Globus pallidus (tissue), 1 donor: ENCODE measurements around the gene EIF3A.
"Not testable (repeated sequence)": the region's sequence is repeated elsewhere in the genome, so short reads cannot be mapped to it uniquely, and the experiment has no call there.

Experiments
- DNase-seq: peaks from one replicate; pipeline ENCODE4 v3.0.0-alpha.2; 2015; ENCODE audit warnings: low spot score

EIF3A gene

GRCh38 chr10:119049361-119049760 lies 31.3 kb downstream of the EIF3A start:
- DNase-seq: no peak

DNA sequence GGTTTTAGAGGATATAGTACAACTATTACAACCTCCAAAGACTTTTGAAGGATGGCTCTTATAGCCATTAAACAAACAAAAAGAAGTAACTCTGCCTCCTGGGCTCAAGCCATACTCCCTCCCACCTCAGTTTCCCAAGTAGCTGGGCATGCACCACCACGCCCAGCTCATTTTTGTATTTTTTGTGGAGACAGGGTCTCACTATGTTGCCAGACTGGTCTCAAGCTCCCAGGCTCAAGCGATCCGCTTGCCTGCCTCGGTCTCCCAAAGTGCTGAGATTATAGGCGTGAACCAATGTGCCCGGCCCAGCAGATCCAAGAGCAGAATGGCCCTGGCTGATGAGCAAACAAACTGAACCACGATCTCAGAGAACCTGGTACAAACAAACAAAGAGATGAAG lies 35.1 kb downstream of the EIF3A start:
- DNase-seq: no peak

DNA sequence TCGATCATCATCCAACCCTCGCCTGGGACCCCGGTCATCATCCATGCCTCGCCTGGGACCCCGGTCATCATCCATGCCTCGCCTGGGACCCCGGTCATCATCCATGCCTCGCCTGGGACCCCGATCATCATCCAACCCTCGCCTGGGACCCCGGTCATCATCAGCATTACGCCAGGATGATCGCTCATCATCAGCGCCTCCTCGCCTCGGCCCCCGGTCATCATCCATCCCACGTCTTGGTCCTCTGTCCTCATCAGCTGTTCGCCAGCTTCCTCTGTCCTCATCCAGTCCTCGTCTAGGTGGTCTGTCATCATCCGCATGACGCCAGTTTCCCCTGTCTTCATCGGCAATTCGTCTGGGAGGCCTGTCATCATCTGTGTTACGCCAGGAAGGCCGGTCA lies 38.4 kb downstream of the EIF3A start:
- DNase-seq: no peak

GRCh38 chr10:119041326-119041725 lies 39.3 kb downstream of the EIF3A start:
- no peak for DNase-seq

DNA sequence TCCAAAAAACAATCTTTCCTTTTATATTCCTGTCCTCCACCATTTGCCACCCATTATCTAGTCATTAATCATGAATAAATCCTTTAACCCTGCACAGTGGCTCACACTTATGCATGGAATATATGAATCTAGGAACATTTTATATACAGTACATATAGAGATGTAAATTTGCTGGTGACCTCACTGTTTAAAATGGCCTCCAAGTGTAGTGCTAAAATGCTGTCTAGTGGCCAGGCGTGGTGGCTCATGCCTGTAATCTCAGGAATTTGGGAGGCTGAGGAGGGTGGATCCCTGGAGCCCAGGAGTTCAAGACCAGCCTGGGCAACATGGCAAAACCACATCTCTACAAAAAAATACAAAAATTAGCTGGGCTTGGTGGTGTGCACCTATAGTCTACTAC lies 41.5 kb downstream of the EIF3A start:
- DNase-seq: no peak

DNA sequence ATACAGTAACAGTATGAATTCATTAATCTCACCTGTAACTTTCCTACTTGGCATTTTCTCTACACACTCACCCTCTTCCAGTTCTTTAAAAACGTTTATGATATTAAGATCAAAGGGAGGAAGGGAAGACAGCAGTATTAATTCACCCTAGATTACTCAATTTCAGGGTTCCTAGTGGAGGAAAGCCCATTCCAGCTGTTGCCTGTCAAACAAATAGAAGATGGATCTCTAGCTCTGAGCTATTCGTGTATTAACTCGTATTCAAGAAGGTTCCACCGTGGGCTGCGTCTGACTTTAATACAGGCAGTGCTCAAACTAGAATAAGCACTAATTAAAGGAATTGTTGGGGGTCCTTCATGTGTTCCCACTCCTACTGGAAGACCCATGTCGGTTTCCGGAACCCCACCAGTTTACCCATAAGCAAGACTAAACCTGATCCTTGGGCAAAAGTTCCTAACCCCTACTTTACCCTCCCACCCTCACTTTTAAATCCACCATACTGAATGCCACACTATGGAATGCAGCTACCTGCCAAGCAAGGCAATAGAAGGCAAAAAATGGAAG lies 49.0 kb downstream of the EIF3A start:
- DNase-seq: no peak

- peak; percentile 27 for DNase-seq
These were observed 50.0 kb downstream of the EIF3A start for GRCh38 chr10:119030421-119031250.

GRCh38 chr10:119029613-119030420 lies 50.8 kb downstream of the EIF3A start, which contains the start of gene NANOS1:
TSS of gene NANOS1 (plus strand) at chr10:119029714. CDS start at chr10:119029802, 88 bp downstream.
- no peak for DNase-seq

DNA sequence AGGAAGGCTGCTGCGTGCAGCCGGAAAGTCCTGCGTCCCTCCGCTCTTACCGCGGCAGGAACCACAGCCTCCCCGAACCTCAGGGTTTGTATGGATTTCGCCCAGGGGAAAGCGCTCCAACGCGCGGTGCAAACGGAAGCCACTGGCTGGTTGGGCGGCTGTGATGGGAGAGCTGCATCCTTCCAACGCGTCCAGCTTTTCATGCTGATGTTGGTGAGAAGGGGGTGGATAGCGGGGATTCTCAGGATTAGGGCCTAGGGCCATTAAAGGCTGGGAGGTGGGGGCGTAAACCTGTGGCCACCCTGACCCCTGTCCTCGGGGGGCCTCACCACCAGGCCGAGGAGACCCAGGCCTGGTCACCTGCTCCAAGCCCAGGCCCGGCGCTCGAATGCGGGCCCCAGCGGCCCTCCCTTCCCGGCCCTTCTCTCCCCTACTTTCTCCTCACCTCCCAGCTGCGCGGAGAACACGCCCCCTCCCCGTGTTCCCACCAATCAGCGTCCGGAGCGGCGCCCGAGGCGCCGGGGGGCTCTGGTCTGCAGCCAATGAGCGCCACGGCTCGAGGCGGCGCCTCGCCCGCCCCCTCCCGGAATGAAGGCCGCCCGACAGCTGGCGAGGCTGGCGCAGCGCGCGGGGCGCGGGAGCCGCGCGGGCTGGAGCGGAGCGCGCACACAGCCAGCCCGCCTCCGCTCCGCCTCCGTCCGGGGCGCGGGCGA lies 51.6 kb downstream of the EIF3A start:
- peak; percentile 85 for DNase-seq

DNA sequence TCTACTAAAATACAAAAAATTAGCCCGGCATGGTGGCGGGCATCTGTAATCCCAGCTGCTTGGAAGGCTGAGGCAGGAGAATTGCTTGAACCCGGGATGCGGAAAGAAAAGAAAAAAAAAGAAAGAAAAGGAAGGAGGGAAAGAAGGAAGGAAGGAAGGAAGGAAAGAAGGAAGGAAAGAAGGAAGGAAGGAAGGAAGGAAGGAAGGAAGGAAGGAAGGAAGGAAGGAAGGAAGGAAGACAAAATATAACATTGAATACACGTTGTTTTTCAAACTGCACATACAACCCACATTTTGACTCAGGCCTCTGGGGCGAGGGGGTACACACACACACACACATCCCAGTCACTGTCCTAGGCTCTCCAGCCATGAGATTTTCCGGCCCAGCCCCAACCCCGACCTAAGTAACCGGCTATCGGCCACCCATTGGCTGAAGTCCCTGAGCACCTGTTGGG lies 52.1 kb downstream of the EIF3A start:
- not testable (repeated sequence) for DNase-seq

- DNase-seq: no peak
These were observed 54.1 kb downstream of the EIF3A start for GRCh38 chr10:119026301-119027110.

GRCh38 chr10:119025776-119026175 lies 54.8 kb downstream of the EIF3A start:
- DNase-seq: no peak

GRCh38 chr10:119025336-119025735 lies 55.3 kb downstream of the EIF3A start:
- no peak for DNase-seq

DNA sequence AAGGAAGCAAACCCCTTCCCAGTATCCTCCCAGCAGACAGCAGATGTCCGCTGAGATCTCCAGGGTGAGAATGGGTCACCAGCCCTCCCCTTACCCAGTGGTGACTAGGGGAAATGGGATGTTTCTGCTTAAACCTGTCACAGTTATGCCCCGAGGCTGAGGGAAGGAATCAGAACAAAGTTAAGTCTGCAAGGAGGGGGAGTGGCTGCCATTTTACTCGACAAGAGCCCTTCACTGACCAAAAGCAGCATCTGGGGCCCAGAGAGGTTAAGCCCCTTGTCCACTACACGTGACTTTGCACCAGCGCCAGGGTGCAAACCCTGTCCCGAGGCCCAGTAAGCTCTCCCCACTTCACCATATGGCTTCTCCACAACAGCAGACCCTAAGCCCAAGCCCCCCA lies 55.7 kb downstream of the EIF3A start:
- no peak for DNase-seq

- no peak for DNase-seq
These were observed 57.1 kb downstream of the EIF3A start for GRCh38 chr10:119023553-119023868.

GRCh38 chr10:119022846-119023552 lies 57.6 kb downstream of the EIF3A start:
- DNase-seq: no peak

GRCh38 chr10:119020627-119020946 lies 60.0 kb downstream of the EIF3A start:
- no peak for DNase-seq

- DNase-seq: no peak
These were observed 73.4 kb downstream of the EIF3A start for GRCh38 chr10:119007211-119007574.

- DNase-seq: no peak
These were observed 74.0 kb downstream of the EIF3A start for GRCh38 chr10:119006451-119007210.

DNA sequence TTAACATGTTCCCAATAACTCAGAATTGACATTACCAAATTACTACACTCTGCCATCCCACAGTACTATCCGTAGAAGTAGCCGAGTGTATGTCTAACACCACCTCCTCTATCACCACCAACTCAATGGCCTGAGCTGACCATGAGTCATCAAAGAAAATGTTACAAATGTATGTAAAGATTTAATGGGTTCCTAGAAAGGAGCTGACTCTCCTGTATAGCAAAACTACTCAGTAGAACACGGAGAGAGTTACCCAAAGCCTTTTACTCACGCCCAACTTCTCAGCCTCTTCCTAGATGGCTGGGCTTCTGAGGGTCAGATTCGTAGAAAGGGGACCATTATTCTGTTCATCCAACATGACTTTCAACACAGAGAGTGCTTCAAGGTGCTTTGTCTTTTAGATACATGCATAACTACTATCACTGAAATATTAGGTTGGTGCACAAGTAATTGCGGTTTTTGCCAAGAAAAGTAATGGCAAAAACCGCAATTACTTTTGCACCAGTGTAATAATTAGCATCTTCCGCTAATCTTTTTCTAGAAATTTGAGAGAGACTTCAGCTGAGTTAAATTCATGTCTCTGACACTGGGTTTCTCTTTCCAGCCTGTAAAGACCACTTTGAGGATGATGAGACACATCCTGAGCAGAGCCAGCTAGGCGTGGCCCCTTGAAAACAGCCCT lies 75.1 kb downstream of the EIF3A start:
- DNase-seq: no peak
